MM.1S (cell line): ENCODE results near the gene VCL.

Experiments used
- DNase-seq: peaks from one replicate; pipeline ENCODE4 v3.0.0-alpha.2; 2015
- H2AFZ ChIP-seq: fragments of 300-600 bp; sonication (generic); 2 replicates; pipeline ENCODE4 v1.6.0; 2016; ENCODE audit warnings: antibody characterized with exemption, low read length
- H3F3A ChIP-seq: fragments of 300-600 bp; sonication (generic); 2 replicates; pipeline ENCODE4 v1.6.1; 2016; ENCODE audit warnings: mild to moderate bottlenecking, antibody characterized with exemption, low read length, moderate library complexity, mixed read lengths; ENCODE audit not compliant: insufficient read depth
- H3K27ac ChIP-seq: fragments of 300-600 bp; sonication (generic); 2 replicates; pipeline ENCODE4 v1.5.1; 2016; ENCODE audit warnings: mild to moderate bottlenecking, low read length
- H3K27me3 ChIP-seq: fragments of 300-600 bp; sonication (generic); replicated peaks from 2 replicates; pipeline ENCODE4 v1.6.0; 2016; ENCODE audit warnings: low read length; ENCODE audit not compliant: insufficient read depth
- H3K36me3 ChIP-seq: fragments of 300-600 bp; sonication (generic); replicated peaks from 2 replicates; pipeline ENCODE4 v1.6.1; 2016; ENCODE audit warnings: mild to moderate bottlenecking, low read length, mixed read lengths; ENCODE audit not compliant: insufficient read depth
- H3K4me1 ChIP-seq: fragments of 300-600 bp; sonication (generic); 2 replicates; pipeline ENCODE4 v1.6.1; 2016; ENCODE audit warnings: low read length, mixed read lengths
- H3K4me2 ChIP-seq: fragments of 300-600 bp; sonication (generic); 2 replicates; pipeline ENCODE4 v1.6.0; 2016; ENCODE audit warnings: low read depth, low read length
- H3K4me3 ChIP-seq: fragments of 300-600 bp; sonication (generic); 2 replicates; pipeline ENCODE4 v1.5.1; 2016; ENCODE audit warnings: low read length, mixed read lengths
- H3K79me2 ChIP-seq: fragments of 300-600 bp; sonication (generic); 2 replicates; pipeline ENCODE4 v1.6.1; 2016; ENCODE audit warnings: mixed run types, low read length, mixed read lengths
- H3K9ac ChIP-seq: fragments of 300-600 bp; sonication (generic); 2 replicates; pipeline ENCODE4 v1.6.1; 2016; ENCODE audit warnings: low read length, mixed read lengths
- H3K9me2 ChIP-seq: fragments of 300-600 bp; sonication (generic); replicated peaks from 2 replicates; pipeline ENCODE4 v1.6.1; 2016; ENCODE audit warnings: mild to moderate bottlenecking, low read length, mixed read lengths; ENCODE audit not compliant: insufficient read depth
- H3K9me3 ChIP-seq: fragments of 300-600 bp; sonication (generic); replicated peaks from 2 replicates; pipeline ENCODE4 v1.6.1; 2016; ENCODE audit warnings: mild to moderate bottlenecking, low read length, mixed read lengths; ENCODE audit not compliant: insufficient read depth
- H4K20me1 ChIP-seq: fragments of 300-600 bp; sonication (generic); 2 replicates; pipeline ENCODE4 v1.6.1; 2016; ENCODE audit warnings: mild to moderate bottlenecking, low read length, moderate library complexity, mixed read lengths; ENCODE audit not compliant: insufficient read depth
- EZH2 ChIP-seq: fragments of 300-600 bp; sonication (generic); optimal IDR thresholded peaks from 2 replicates; pipeline ENCODE3; 2017; ENCODE audit warnings: low read depth, mild to moderate bottlenecking, antibody characterized with exemption, low read length, mixed read lengths
- EZH2phosphoT487 ChIP-seq: fragments of 300-600 bp; sonication (generic); IDR thresholded peaks from 2 replicates; pipeline ENCODE4 v1.6.1; 2018; ENCODE audit warnings: antibody characterized with exemption, low read length
- TF ChIP-seq, protein P1 (sequence below): fragments of 300-600 bp; sonication (generic); IDR thresholded peaks from 2 replicates; pipeline ENCODE4 v1.5.1; 2016; ENCODE audit warnings: antibody characterized with exemption, low read length, mixed read lengths

Gene VCL

DNA sequence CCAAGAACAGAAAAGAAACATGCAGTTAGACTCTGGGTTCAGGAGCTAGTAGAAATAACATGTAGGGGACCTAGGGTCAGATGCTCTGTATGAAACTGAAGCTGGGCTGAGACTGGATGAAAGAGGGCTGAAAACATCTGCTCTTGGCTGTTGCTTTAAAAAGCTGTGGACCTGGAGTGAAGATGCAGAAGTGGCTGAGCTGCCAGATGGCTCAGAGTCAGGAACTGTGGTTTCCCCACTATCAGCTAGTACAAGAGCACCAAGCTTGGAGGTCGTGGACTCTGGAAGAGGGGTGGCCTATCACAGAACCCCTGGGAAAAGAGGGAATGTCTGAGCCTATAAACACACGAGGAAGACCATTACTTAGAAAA, 159.0 kb downstream of the VCL start:
- peak overlapping the region; percentile 40 for H3K4me2 ChIP-seq
- no peaks in the 10 kb centered on the region for H3K36me3 ChIP-seq
- peaks cover 17% of the 10 kb centered on the region for H3F3A ChIP-seq
- no peak overlapping the region for H2AFZ ChIP-seq
- H3K4me1 ChIP-seq, result peaks cover 35% of the 10 kb centered on the region
- TF ChIP-seq EZH2phosphoT487 (no peak), EZH2 (no peak)
- TF ChIP-seq, protein P1, sequence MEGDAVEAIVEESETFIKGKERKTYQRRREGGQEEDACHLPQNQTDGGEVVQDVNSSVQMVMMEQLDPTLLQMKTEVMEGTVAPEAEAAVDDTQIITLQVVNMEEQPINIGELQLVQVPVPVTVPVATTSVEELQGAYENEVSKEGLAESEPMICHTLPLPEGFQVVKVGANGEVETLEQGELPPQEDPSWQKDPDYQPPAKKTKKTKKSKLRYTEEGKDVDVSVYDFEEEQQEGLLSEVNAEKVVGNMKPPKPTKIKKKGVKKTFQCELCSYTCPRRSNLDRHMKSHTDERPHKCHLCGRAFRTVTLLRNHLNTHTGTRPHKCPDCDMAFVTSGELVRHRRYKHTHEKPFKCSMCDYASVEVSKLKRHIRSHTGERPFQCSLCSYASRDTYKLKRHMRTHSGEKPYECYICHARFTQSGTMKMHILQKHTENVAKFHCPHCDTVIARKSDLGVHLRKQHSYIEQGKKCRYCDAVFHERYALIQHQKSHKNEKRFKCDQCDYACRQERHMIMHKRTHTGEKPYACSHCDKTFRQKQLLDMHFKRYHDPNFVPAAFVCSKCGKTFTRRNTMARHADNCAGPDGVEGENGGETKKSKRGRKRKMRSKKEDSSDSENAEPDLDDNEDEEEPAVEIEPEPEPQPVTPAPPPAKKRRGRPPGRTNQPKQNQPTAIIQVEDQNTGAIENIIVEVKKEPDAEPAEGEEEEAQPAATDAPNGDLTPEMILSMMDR, result no peak
- H3K4me3 ChIP-seq, result no peak overlapping the region
- H3K79me2 ChIP-seq, result peaks cover 91% of the 10 kb centered on the region
- H3K9me3 ChIP-seq, result no peaks in the 10 kb centered on the region
- H3K9me2 ChIP-seq, result no peaks in the 10 kb centered on the region
- no peak overlapping the region; the same call in 1 of the 2 replicates for H3K9ac ChIP-seq
- H3K27ac ChIP-seq, result peak overlapping the region; percentile 58; the same call in 1 of the 2 replicates
- no peaks in the 10 kb centered on the region for H3K27me3 ChIP-seq
- DNase-seq, result peak; percentile 81
- H4K20me1 ChIP-seq, result no peaks in the 10 kb centered on the region

DNA sequence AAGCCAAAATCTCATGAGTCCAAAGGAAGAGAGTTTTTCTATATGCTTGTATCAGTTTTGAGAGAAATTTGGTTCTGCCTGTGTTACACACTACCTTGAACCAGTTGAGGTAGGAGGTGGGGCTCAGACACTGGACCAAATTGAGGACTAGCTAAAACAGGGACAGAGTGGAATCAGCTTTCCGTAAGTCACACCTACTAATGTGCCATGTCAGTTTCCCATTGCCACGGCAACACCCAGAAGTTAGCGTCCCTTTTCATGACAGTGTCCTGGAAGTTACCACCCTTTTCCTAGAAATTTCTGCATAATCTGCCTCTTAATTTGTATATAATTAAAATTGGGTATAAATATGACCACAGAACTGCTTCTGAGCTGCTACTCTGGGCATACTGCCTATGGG, 162.1 kb downstream of the VCL start:
- TF ChIP-seq, protein P1, result no peak
- no peak for TF ChIP-seq EZH2phosphoT487
- TF ChIP-seq EZH2, result no peak

GRCh38 chr10:74163319-74164068, 165.6 kb downstream of the VCL start:
- Histone ChIP-seq H3K9me3 (no peaks in the 10 kb centered on the region), H3K27me3 (no peaks in the 10 kb centered on the region), H3K27ac (peak overlapping the region; percentile 53; the same call in 1 of the 2 replicates), H3F3A (peaks cover 32% of the 10 kb centered on the region), H3K9ac (peak overlapping the region; percentile 29; the same call in 1 of the 2 replicates), H3K9me2 (no peaks in the 10 kb centered on the region), H4K20me1 (no peaks in the 10 kb centered on the region), H3K4me3 (peak overlapping the region; percentile 16; the same call in 1 of the 2 replicates), H3K36me3 (no peaks in the 10 kb centered on the region), H2AFZ (no peak overlapping the region), H3K4me1 (peaks cover 55% of the 10 kb centered on the region), H3K79me2 (peaks cover 76% of the 10 kb centered on the region), H3K4me2 (peak overlapping the region; percentile 76)
- TF ChIP-seq, protein P1, result no peak
- no peak for TF ChIP-seq EZH2phosphoT487
- TF ChIP-seq EZH2, result no peak
- DNase-seq, result peak; percentile 10

More for the DNA sequence above, 162.1 kb downstream of the VCL start:
- Histone ChIP-seq H4K20me1 (no peaks in the 10 kb centered on the region), H3K79me2 (peaks cover 81% of the 10 kb centered on the region), H2AFZ (no peak overlapping the region), H3K9ac (no peak overlapping the region), H3K36me3 (no peaks in the 10 kb centered on the region), H3K27me3 (no peaks in the 10 kb centered on the region), H3K4me1 (peaks cover 48% of the 10 kb centered on the region), H3K4me2 (no peak overlapping the region), H3K9me3 (no peaks in the 10 kb centered on the region), H3K4me3 (no peak overlapping the region), H3F3A (peaks cover 33% of the 10 kb centered on the region), H3K9me2 (no peaks in the 10 kb centered on the region), H3K27ac (no peak overlapping the region)
- no peak for DNase-seq
